Vagina (tissue), 2 donors: ENCODE measurements around the gene DSE. TPM values are rescaled to one million over a fixed set of nuclear protein-coding genes. Genes with fewer than 3 reads are reported as not detected.

ENCODE experiments used
- DNase-seq, 2 donors: peaks; one replicate each; pipeline ENCODE4 v3.0.0-alpha.2; 2017; ENCODE audit errors: extremely low spot score in 2 of 2
- H3K27ac ChIP-seq: fragments of 200-600 bp; sonication (generic); one replicate; pipeline ENCODE4 v1.5.1; 2019
- H3K27me3 ChIP-seq: fragments of 200-600 bp; sonication (generic); one replicate; pipeline ENCODE4 v1.5.1; 2019
- H3K36me3 ChIP-seq, 2 donors: fragments of 200-600 bp; sonication (generic); one replicate each; pipeline ENCODE4 v1.5.1; 2017 to 2019
- H3K4me1 ChIP-seq: fragments of 200-600 bp; sonication (generic); one replicate; pipeline ENCODE4 v1.5.1; 2019
- H3K4me3 ChIP-seq, 2 donors: fragments of 200-600 bp; sonication (generic); 1 replicate in 1 of 2; 2 replicates in 1 of 2; pipeline ENCODE4 v1.5.1; 2016 to 2019
- H3K9me3 ChIP-seq: fragments of 200-600 bp; sonication (generic); one replicate; pipeline ENCODE4 v1.5.1; 2019
- POLR2A ChIP-seq, 2 donors: fragments of 450-650 bp; IDR thresholded peaks; one replicate each; pipeline ENCODE4 v1.6.1; 2017; ENCODE audit warnings: antibody characterized with exemption in 2 of 2, mild to moderate bottlenecking in 2 of 2, moderate library complexity in 2 of 2
- POLR2AphosphoS5 ChIP-seq, 2 donors: sonication (generic); formaldehyde crosslinking; IDR thresholded peaks; one replicate each; pipeline ENCODE4 v1.9.0; 2017; ENCODE audit warnings: antibody characterized with exemption in 2 of 2, mild to moderate bottlenecking in 2 of 2, low read depth in 1 of 2; ENCODE audit not compliant: insufficient read depth in 1 of 2
- intact Hi-C: fragments of 100-400 bp; cut with DNase I; formaldehyde crosslinking; loops from one replicate; pipeline ENCODE4 v1.15.1; 2023
- total RNA-seq: library from RNA; depleted of rRNA; stranded (reverse); fragments of >200 nt; gene quantifications from one replicate; pipeline ENCODE4 v1.2.3, GENCODE V29; 2016
- TF ChIP-seq, protein P1 (sequence below), 3 experiments: fragments of 450-650 bp in 2 of 3; fragments of 200-600 bp in 1 of 3; sonication (generic) in 1 of 3; IDR thresholded peaks; one replicate each; pipeline ENCODE4 v1.5.1; 2017 to 2019; ENCODE audit warnings: antibody characterized with exemption in 3 of 3, mild to moderate bottlenecking in 2 of 3, moderate library complexity in 2 of 3

The DSE gene
- total RNA-seq, 1 donor from 2014 or later: 33.1 TPM

DNA sequence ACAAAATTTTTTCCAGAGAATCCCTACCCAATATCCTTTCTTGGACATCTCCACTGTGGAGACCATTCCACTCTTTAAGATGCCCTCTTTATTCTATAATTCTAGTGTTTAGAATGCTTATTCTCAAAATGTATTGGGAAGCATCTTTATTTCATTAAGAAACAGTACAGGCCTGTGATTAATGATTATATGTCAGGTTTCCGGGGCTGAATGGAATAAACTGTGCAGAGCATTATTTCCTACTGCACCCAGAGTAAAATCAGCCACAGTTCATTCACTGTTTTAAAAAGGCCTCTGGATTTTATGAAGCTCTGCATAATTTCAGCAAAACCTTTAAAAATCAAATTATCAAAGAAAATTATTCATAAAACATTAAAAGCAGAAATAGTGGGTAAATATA lies 42.6 kb downstream of the DSE start:
- no peak overlapping the region for H3K27ac ChIP-seq

DNA sequence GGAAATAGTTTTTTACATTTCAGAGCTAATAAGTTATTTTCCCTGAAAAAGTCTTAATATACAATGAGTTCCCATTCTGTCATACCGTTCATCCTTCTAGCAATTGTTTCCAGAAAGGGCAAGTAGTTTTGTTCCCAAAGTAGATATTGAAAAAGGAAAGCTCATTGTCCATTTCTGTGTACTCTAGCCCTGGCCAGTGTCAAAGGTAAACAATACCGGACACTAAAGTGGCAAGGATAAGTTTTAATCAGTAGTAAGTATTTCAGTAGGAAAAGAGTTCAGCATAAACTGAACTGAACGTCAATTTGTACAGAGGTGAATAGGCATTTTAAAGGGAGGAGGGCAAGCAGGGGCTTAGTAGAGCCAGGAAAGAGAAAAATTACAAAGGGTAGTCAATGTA lies 46.9 kb downstream of the DSE start:
- Histone ChIP-seq H3K9me3 (no peaks in the 10 kb centered on the region), H3K36me3 (no peaks in the 10 kb centered on the region)
- intact Hi-C loops: no loop called here

More for the DNA sequence above, 42.6 kb downstream of the DSE start:
- Histone ChIP-seq H3K4me1 (peaks cover 26% of the 10 kb centered on the region), H3K9me3 (no peaks in the 10 kb centered on the region), H3K27me3 (no peaks in the 10 kb centered on the region), H3K4me3 (no peak overlapping the region), H3K36me3 (no peaks in the 10 kb centered on the region)
- DNase-seq: no peak
- intact Hi-C loops: no loop called here
- no peak for TF ChIP-seq POLR2A (IDR thresholded peaks at IDR 0.05)
- TF ChIP-seq, protein P1, sequence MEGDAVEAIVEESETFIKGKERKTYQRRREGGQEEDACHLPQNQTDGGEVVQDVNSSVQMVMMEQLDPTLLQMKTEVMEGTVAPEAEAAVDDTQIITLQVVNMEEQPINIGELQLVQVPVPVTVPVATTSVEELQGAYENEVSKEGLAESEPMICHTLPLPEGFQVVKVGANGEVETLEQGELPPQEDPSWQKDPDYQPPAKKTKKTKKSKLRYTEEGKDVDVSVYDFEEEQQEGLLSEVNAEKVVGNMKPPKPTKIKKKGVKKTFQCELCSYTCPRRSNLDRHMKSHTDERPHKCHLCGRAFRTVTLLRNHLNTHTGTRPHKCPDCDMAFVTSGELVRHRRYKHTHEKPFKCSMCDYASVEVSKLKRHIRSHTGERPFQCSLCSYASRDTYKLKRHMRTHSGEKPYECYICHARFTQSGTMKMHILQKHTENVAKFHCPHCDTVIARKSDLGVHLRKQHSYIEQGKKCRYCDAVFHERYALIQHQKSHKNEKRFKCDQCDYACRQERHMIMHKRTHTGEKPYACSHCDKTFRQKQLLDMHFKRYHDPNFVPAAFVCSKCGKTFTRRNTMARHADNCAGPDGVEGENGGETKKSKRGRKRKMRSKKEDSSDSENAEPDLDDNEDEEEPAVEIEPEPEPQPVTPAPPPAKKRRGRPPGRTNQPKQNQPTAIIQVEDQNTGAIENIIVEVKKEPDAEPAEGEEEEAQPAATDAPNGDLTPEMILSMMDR (IDR thresholded peaks at IDR 0.05): no peak
- no peak for TF ChIP-seq POLR2AphosphoS5 (IDR thresholded peaks at IDR 0.05; ENCODE audit: insufficient read depth in 1 of 2, low read depth in 1 of 2)

DNA sequence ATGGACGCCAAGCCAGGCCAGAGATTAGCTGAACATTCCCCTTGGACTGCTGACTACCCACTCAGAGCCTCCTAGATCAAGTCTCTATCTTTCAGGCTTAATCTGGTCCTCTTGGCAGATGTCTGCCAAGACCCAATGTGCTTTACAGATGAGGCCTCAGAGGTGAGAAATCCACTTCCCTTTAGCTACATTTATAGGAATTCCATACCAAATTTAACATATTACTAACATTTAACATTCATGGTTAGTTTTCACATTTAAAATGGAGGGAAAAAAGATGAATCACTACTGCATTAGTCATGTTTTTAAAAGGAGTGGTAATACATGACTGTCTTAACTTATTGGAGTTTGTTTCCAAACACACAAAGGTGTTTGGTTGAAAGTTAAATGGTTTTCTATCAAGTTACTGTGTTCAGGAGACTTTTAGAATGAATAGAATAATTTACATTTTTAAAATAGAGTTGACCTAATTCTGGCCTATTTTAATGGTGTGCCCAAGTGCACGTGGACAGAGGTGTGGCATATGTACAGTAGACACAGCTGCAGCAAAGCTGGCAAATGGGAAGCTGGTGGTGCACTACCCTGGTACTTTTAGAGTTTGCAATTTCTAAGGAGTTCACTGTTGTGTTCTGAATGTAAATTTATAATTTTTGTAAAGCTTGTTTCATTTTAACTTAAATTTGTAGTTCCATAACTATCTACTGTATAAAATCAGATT lies 48.5 kb downstream of the DSE start:
- H3K4me3 ChIP-seq: no peak overlapping the region
- no peak for DNase-seq
- intact Hi-C loops: no loop called here
- H3K36me3 ChIP-seq: no peaks in the 10 kb centered on the region
- no peak overlapping the region for H3K27ac ChIP-seq
- TF ChIP-seq POLR2A (IDR thresholded peaks at IDR 0.05): no peak
- no peak for TF ChIP-seq POLR2AphosphoS5 (IDR thresholded peaks at IDR 0.05; ENCODE audit: insufficient read depth in 1 of 2, low read depth in 1 of 2)
- TF ChIP-seq, protein P1 (IDR thresholded peaks at IDR 0.05): no peak
- H3K9me3 ChIP-seq: no peaks in the 10 kb centered on the region
- H3K4me1 ChIP-seq: peaks cover 24% of the 10 kb centered on the region
- H3K27me3 ChIP-seq: no peaks in the 10 kb centered on the region

More for the DNA sequence above, 46.9 kb downstream of the DSE start:
- Histone ChIP-seq H3K27ac (no peak overlapping the region), H3K4me1 (peaks cover 20% of the 10 kb centered on the region), H3K27me3 (no peaks in the 10 kb centered on the region), H3K4me3 (no peak overlapping the region)
- no peak for DNase-seq
- TF ChIP-seq POLR2AphosphoS5 (IDR thresholded peaks at IDR 0.05; ENCODE audit: insufficient read depth in 1 of 2, low read depth in 1 of 2): no peak
- TF ChIP-seq, protein P1 (IDR thresholded peaks at IDR 0.05): no peak
- TF ChIP-seq POLR2A (IDR thresholded peaks at IDR 0.05): no peak

DNA sequence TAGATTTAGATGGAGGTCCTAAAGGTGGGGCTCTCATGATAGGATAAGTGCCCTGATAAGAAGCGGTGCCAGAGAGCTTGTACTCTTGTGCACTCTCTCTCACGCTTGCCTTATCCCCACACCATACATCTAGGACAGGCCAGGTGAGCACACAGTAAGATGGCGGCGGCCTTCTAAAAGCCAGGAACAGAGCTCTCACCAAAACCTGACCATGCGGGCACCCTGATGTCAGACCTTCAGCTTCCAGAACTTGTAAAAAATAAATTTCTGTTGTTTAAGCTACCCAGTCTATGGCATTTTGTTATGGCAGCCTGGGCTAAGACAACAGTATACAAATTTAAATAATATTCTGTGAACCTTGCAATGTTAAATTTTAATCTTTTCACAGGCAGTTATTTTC lies 49.6 kb downstream of the DSE start:
- Histone ChIP-seq H3K4me3 (no peak overlapping the region), H3K4me1 (peaks cover 24% of the 10 kb centered on the region), H3K9me3 (no peaks in the 10 kb centered on the region), H3K36me3 (no peaks in the 10 kb centered on the region), H3K27ac (no peak overlapping the region), H3K27me3 (no peaks in the 10 kb centered on the region)
- TF ChIP-seq, protein P1 (IDR thresholded peaks at IDR 0.05): no peak
- DNase-seq: no peak
- intact Hi-C loops: no loop called here

DNA sequence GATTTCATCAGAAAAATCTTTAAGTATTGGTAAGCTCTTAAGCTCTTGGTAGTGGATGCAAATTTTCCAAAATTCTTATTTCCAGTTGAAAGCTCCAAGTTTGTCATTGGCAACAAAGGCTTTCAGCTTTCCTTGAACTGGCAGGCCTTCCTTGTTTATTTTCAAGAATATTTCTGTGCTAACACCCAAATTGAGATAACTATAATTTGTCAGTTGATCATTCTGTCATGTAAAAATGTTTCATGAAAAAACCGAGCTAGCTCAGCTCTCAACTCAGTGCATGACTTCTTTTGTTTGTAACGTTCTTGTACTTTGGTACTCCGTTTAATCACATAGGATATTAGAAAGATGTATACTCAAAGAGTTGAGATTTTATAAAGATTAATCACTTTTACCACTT lies 51.5 kb downstream of the DSE start:
- peaks cover 18% of the 10 kb centered on the region for H3K4me1 ChIP-seq
- H3K36me3 ChIP-seq: peaks cover 0 to 7% of the 10 kb centered on the region in 2 donors
- intact Hi-C loops: no loop called here
- H3K4me3 ChIP-seq: no peak overlapping the region
- TF ChIP-seq POLR2A (IDR thresholded peaks at IDR 0.05) (no peak), POLR2AphosphoS5 (IDR thresholded peaks at IDR 0.05; ENCODE audit: insufficient read depth in 1 of 2, low read depth in 1 of 2) (no peak)
- TF ChIP-seq, protein P1 (IDR thresholded peaks at IDR 0.05): no peak
- H3K27ac ChIP-seq: no peak overlapping the region
- H3K9me3 ChIP-seq: no peaks in the 10 kb centered on the region
- no peak for DNase-seq
- no peaks in the 10 kb centered on the region for H3K27me3 ChIP-seq
